Astrocyte (in vitro differentiated cells and primary cell): ENCODE data around the gene RBPJL. TPM values are rescaled to one million over a fixed set of nuclear protein-coding genes. Genes with fewer than 3 reads are reported as not detected.
A peak's percentile ranks its signal among the peaks of the same experiment; 100 is the strongest.

Experiments used
- DNase-seq: peaks from one replicate; pipeline ENCODE4 v3.0.0-alpha.2; 2010; ENCODE audit warnings: low read depth
- FAIRE-seq: peaks from 2 replicates; lab custom pipeline; 2011; peaks lifted over from hg19 to GRCh38; lab: Jason Lieb, UNC
- H2AFZ ChIP-seq: 2 replicates; pipeline ENCODE4 v1.6.0; 2012; ENCODE audit warnings: low read depth, low read length, inconsistent platforms
- H3K27ac ChIP-seq: 2 replicates; pipeline ENCODE4 v1.5.1; 2011; ENCODE audit warnings: low read depth, low read length, inconsistent platforms
- H3K27me3 ChIP-seq: 2 replicates; pipeline ENCODE4 v1.6.0; 2011; ENCODE audit warnings: low read length, inconsistent platforms; ENCODE audit not compliant: insufficient read depth
- H3K36me3 ChIP-seq: 2 replicates; pipeline ENCODE4 v1.5.1; 2011; ENCODE audit warnings: low read length, inconsistent platforms; ENCODE audit not compliant: insufficient read depth
- H3K4me1 ChIP-seq: 2 replicates; pipeline ENCODE4 v1.5.1; 2011; ENCODE audit warnings: low read length, inconsistent platforms; ENCODE audit not compliant: insufficient read depth
- H3K4me2 ChIP-seq: 2 replicates; pipeline ENCODE4 v1.6.0; 2012; ENCODE audit warnings: low read length, inconsistent platforms
- H3K4me3 ChIP-seq: 2 replicates; pipeline ENCODE4 v1.5.1; 2011; ENCODE audit warnings: low read depth, mild to moderate bottlenecking, low read length, inconsistent platforms; ENCODE audit not compliant: insufficient read depth
- H3K79me2 ChIP-seq: 2 replicates; pipeline ENCODE4 v1.6.0; 2012; ENCODE audit warnings: mild to moderate bottlenecking, low read length, inconsistent platforms; ENCODE audit not compliant: insufficient read depth
- H3K9ac ChIP-seq: 2 replicates; pipeline ENCODE4 v1.6.0; 2012; ENCODE audit warnings: mild to moderate bottlenecking, low read length, inconsistent platforms
- H3K9me3 ChIP-seq: 2 replicates; pipeline ENCODE4 v1.5.1; 2012; ENCODE audit warnings: low read depth, mild to moderate bottlenecking, low read length, inconsistent platforms; ENCODE audit not compliant: insufficient read depth
- H4K20me1 ChIP-seq: 2 replicates; pipeline ENCODE4 v1.6.0; 2012; ENCODE audit warnings: low read length, inconsistent platforms; ENCODE audit not compliant: insufficient read depth
- H3K27ac Mint-ChIP-seq: one replicate; pipeline ENCODE4 v1.8.0; 2021; ENCODE audit warnings: mild to moderate bottlenecking, mixed read lengths; ENCODE audit not compliant: unreplicated experiment
- H3K27me3 Mint-ChIP-seq: one replicate; pipeline ENCODE4 v1.8.0; 2021; ENCODE audit warnings: low read depth, mixed read lengths; ENCODE audit not compliant: unreplicated experiment
- H3K36me3 Mint-ChIP-seq: one replicate; pipeline ENCODE4 v1.8.0; 2021; ENCODE audit warnings: low read depth, mixed read lengths; ENCODE audit not compliant: unreplicated experiment
- H3K4me1 Mint-ChIP-seq: one replicate; pipeline ENCODE4 v1.8.0; 2021; ENCODE audit warnings: low read depth, mixed read lengths; ENCODE audit not compliant: unreplicated experiment
- H3K4me3 Mint-ChIP-seq: one replicate; pipeline ENCODE4 v1.8.0; 2021; ENCODE audit warnings: mild to moderate bottlenecking, moderate library complexity, mixed read lengths; ENCODE audit not compliant: unreplicated experiment
- H3K9me3 Mint-ChIP-seq: one replicate; pipeline ENCODE4 v1.8.0; 2021; ENCODE audit warnings: mild to moderate bottlenecking, mixed read lengths; ENCODE audit not compliant: unreplicated experiment
- EZH2 ChIP-seq: IDR thresholded peaks from 2 replicates; pipeline ENCODE4 v1.6.1; 2012; ENCODE audit warnings: mild to moderate bottlenecking, low read length, inconsistent platforms; ENCODE audit not compliant: insufficient read depth
- total RNA-seq: library from RNA; stranded (reverse); gene quantifications from 2 replicates; pipeline ENCODE4 v1.2.1, GENCODE V29; 2021
- TF ChIP-seq, protein P1 (sequence below): IDR thresholded peaks from 2 replicates; pipeline ENCODE4 v1.5.1; 2011; ENCODE audit warnings: low read depth, mild to moderate bottlenecking, inconsistent platforms, low read length, moderate library complexity; ENCODE audit not compliant: insufficient read depth

Gene RBPJL
- total RNA-seq, 1 donor from 2014 or later, result not detected

DNA sequence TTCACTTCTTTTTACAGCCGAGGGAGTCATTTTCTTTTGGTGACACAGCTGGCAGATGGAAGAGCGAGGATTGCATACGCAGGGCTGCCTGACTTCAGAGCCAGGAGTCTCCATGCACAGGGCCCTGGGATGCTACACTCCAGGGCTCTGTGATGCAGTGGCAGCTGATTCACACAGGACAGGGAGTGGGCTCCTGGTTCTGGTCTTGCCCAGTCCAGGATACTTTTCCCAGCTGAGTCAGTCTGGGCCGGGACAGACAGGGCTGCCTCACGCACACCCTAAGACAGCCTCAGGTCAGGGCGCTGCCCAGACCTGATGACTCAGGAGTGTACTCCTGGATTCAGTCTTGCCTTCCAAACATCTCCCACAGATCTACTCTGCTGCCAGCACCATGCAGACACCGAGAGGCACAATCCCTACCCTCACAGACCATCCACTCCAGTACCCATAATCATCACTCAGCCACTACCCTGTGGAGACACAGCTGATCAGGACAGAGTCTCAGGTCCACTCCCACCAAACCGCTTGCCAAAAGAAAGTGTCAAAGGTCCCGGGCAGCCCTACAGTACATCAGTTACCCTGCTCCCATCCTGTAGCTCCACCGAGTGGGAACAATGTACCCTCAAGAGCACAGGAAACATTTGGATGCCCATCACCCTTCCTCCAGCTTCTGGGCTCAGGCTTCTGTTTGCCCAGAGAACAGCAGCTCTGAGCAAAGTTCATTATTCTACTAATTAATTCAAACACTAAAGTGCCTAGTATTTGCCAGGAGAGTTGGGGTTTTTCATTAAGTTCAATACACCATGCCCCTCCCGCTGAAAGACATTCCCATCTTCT, 30.1 kb downstream of the RBPJL start:
- H3K27me3 ChIP-seq, result no peaks in the 10 kb centered on the region
- no peak for TF ChIP-seq EZH2
- H3K4me3 ChIP-seq, result peak overlapping the region; percentile 28
- H3K4me2 ChIP-seq, result peak overlapping the region; percentile 81
- peak overlapping the region; percentile 88 for H3K27ac Mint-ChIP-seq
- peak; percentile 95 for DNase-seq
- H3K4me1 ChIP-seq, result peaks cover 55% of the 10 kb centered on the region
- no peaks in the 10 kb centered on the region for H3K9me3 Mint-ChIP-seq
- H3K27ac ChIP-seq, result peak overlapping the region; percentile 100
- H3K36me3 Mint-ChIP-seq, result peaks cover 7% of the 10 kb centered on the region
- peaks cover 69% of the 10 kb centered on the region for H3K79me2 ChIP-seq
- H2AFZ ChIP-seq, result no peak overlapping the region
- H3K9me3 ChIP-seq, result no peaks in the 10 kb centered on the region
- peaks cover 26% of the 10 kb centered on the region for H3K36me3 ChIP-seq
- H3K4me3 Mint-ChIP-seq, result peak overlapping the region; percentile 55
- FAIRE-seq, result no peak
- peak overlapping the region; percentile 87 for H3K9ac ChIP-seq
- H4K20me1 ChIP-seq, result peaks cover 38% of the 10 kb centered on the region
- H3K27me3 Mint-ChIP-seq, result no peaks in the 10 kb centered on the region
- peaks cover 50% of the 10 kb centered on the region for H3K4me1 Mint-ChIP-seq

DNA sequence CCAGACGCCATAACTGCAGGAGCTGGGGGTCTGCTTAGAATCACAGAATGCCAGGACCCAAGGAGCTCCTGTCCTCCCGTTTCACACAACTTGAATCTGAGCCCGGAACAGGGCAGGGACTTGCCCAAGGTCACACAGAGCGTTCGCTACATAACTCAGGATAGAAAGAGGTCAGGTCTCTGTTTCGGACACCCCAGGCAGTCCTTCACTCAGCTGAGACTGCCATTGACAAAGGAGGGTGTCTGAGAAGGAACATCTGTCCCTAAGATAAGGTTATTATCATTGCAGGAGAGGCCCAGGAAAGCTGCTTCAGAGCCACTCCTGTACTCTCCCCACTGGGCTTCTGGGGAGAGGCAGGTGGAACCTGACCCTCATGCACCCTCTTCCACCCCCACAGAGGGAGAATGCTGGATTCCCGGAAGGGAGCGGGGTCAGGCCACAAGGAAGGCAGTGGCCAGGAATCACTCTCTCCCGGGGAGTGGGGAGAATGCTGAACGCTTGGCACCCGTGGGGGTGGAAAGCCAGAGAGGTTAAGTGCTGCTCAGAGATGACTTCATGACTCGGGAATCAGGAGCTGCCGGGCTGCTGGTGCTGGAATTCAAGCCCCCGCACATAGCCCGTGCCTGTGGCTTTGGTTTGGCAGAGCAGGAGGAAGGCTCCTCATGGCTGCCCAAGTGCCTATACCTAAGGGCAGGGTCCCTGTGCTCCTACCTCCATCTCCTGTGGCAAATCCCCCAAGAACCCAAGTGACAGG, 30.9 kb downstream of the RBPJL start:
- H3K4me3 ChIP-seq, result peak overlapping the region; percentile 28
- peak overlapping the region; percentile 81 for H3K4me2 ChIP-seq
- Mint-ChIP-seq H3K4me1 (peaks cover 58% of the 10 kb centered on the region), H3K9me3 (no peaks in the 10 kb centered on the region), H3K27ac (peak overlapping the region; percentile 88), H3K27me3 (no peaks in the 10 kb centered on the region), H3K4me3 (peak overlapping the region; percentile 14), H3K36me3 (peaks cover 7% of the 10 kb centered on the region)
- H3K4me1 ChIP-seq, result peaks cover 63% of the 10 kb centered on the region
- H4K20me1 ChIP-seq, result peaks cover 39% of the 10 kb centered on the region
- no peaks in the 10 kb centered on the region for H3K27me3 ChIP-seq
- peak overlapping the region; percentile 100 for H3K27ac ChIP-seq
- no peaks in the 10 kb centered on the region for H3K9me3 ChIP-seq
- peak overlapping the region; percentile 87 for H3K9ac ChIP-seq
- H3K79me2 ChIP-seq, result peaks cover 77% of the 10 kb centered on the region
- peak; percentile 96 for DNase-seq
- TF ChIP-seq, protein P1, sequence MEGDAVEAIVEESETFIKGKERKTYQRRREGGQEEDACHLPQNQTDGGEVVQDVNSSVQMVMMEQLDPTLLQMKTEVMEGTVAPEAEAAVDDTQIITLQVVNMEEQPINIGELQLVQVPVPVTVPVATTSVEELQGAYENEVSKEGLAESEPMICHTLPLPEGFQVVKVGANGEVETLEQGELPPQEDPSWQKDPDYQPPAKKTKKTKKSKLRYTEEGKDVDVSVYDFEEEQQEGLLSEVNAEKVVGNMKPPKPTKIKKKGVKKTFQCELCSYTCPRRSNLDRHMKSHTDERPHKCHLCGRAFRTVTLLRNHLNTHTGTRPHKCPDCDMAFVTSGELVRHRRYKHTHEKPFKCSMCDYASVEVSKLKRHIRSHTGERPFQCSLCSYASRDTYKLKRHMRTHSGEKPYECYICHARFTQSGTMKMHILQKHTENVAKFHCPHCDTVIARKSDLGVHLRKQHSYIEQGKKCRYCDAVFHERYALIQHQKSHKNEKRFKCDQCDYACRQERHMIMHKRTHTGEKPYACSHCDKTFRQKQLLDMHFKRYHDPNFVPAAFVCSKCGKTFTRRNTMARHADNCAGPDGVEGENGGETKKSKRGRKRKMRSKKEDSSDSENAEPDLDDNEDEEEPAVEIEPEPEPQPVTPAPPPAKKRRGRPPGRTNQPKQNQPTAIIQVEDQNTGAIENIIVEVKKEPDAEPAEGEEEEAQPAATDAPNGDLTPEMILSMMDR, result no peak
- no peak for TF ChIP-seq EZH2
- H3K36me3 ChIP-seq, result peaks cover 19% of the 10 kb centered on the region
- FAIRE-seq, result no peak
- H2AFZ ChIP-seq, result no peak overlapping the region

DNA sequence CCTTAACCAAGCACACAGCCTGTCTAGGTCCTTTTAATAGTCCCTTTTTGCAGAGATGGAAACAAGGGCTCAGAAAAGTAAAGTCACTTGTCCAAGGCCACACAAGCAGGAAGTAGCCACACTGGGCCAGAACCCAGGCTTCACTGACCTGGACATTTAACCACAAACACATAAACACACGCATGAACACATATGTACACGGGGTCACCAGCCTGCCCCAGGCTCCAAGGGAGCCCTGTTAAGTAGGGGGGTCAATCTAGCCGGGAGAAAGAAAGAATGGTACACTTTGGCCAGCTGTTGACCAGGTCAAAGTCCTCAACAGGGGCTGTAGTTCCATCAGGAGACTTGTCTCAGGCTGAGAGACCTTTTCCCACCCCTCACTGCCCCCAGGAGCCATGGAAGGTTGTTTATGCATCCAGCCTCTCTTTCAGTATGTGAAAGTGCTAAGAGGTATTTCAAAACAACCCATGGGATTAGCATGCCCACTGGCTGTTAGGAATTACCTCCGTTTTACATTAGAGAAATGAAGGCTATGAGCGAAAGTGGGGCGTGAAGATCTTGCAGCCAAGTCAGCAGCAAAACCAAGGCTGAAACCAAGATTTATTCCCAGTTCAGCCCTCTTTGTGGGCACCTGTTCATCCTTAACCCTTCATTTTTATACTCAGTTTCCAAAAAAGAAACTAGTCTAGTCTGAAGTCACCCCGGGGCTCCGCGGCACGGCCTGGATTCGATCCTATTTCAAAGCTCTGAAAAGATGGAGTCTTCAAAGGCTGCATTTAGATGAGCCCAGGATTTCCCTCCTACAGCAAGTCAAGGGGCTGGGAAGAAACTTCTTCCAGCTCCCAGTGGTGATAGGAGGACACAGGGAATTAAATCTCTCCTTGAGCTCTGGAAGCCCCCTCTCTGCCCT, 31.7 kb downstream of the RBPJL start:
- Mint-ChIP-seq H3K27me3 (no peaks in the 10 kb centered on the region), H3K27ac (peak overlapping the region; percentile 88), H3K36me3 (peaks cover 7% of the 10 kb centered on the region), H3K9me3 (no peaks in the 10 kb centered on the region), H3K4me1 (peaks cover 67% of the 10 kb centered on the region), H3K4me3 (peak overlapping the region; percentile 14)
- Histone ChIP-seq H3K27ac (peak overlapping the region; percentile 100), H4K20me1 (peaks cover 32% of the 10 kb centered on the region), H3K27me3 (no peaks in the 10 kb centered on the region), H3K4me3 (peak overlapping the region; percentile 3), H2AFZ (no peak overlapping the region), H3K4me1 (peaks cover 71% of the 10 kb centered on the region), H3K9me3 (no peaks in the 10 kb centered on the region), H3K79me2 (peaks cover 81% of the 10 kb centered on the region), H3K36me3 (peaks cover 14% of the 10 kb centered on the region), H3K4me2 (peak overlapping the region; percentile 81), H3K9ac (peak overlapping the region; percentile 87)
- DNase-seq, result no peak
- no peak for FAIRE-seq
- TF ChIP-seq EZH2, result no peak
- TF ChIP-seq, protein P1, result no peak
